ENCODE results near the gene AAR2. TPM values are rescaled to one million over a fixed set of nuclear protein-coding genes. Genes with fewer than 3 reads are reported as not detected.

The AAR2 gene
- total RNA-seq, 1 donor from 2014 or later: 51.4 TPM

DNA sequence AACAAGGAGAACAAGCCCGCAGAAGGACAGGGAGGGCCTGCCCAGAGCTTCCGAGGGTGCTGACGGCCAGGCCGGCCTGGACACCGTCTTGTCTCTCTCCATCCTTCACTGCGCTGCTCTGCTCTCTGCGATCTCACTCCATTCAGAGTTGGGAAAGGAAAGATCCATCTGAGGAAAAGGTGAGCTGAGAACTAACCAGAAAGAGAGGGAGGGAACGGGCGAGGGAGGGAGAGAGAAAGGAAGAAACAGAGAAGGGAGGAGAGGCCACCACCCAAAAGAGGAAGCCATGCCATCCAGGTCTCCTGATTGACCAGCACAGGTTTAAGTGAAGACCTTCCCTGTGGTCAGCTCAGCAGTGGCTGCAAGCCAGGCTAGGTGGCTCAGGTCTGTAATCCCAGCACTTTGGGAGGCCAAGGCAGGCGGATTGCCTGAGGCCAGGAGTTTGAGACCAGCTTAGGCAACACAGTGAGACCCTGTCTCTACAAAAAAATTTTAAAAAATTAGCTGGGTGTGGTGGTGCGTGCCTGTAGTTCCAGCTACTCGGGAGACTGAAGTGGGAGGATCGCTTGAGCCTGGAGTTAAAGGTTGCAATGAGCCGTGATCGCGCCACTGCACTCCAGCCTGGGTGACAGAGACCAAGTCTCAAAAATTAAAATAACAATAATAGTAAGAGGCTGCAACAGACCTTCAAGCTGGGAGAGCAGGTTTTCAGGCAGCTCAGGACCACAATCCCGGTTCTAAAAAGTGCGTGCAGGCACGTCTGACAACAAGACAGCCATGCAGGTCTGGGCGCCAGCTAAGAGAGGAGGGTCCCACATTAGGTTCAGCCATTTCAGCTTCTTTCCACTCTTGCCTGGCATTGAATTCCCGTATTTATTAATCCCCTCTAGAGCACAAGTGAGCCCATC is 35.6 kb downstream of the AAR2 start:
- DNase-seq (ENCODE audit: low spot score in 2 of 2): no peak
- no peaks in the 10 kb centered on the region for H3K4me1 ChIP-seq
- intact Hi-C loops (cut with DNase I): no loop called here
- H3K36me3 ChIP-seq: no peaks in the 10 kb centered on the region
- no peaks in the 10 kb centered on the region for H3K27me3 ChIP-seq
- H3K4me3 ChIP-seq: no peak overlapping the region
- TF ChIP-seq, protein P1, sequence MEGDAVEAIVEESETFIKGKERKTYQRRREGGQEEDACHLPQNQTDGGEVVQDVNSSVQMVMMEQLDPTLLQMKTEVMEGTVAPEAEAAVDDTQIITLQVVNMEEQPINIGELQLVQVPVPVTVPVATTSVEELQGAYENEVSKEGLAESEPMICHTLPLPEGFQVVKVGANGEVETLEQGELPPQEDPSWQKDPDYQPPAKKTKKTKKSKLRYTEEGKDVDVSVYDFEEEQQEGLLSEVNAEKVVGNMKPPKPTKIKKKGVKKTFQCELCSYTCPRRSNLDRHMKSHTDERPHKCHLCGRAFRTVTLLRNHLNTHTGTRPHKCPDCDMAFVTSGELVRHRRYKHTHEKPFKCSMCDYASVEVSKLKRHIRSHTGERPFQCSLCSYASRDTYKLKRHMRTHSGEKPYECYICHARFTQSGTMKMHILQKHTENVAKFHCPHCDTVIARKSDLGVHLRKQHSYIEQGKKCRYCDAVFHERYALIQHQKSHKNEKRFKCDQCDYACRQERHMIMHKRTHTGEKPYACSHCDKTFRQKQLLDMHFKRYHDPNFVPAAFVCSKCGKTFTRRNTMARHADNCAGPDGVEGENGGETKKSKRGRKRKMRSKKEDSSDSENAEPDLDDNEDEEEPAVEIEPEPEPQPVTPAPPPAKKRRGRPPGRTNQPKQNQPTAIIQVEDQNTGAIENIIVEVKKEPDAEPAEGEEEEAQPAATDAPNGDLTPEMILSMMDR (IDR thresholded peaks at IDR 0.05): no peak
- H3K27ac ChIP-seq: no peak overlapping the region
- no peaks in the 10 kb centered on the region for H3K9me3 ChIP-seq

DNA sequence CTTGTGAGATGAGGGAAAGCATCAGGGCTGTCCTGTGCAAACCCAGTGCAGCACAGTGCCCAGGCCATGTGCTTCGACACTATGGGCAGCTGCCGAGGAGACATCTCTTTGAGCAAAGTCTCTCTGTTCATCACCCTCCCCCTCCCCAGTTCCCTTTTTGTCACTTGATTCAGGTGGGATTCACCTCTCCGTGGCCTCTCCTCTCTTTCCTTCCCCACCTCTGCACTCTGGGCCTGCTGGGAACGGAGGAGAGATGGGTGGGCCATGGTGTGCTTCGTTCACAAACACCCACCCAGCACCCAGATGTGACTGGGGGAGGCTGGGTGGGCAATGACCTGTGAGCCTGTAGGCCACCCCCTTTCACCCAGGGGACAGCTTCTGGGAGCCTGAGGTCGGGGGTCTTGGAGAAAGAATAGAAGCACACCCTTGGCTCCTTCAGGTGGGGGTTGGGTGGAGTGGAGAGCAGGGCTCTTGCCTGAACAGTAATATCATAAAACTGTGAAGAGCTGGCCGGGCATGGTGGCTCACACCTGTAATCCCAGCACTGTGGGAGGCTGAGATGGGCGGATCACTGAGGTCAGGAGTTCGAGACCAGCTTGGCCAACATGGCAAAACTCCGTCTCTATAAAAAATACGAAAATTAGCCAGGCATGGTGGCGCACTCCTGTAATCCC is 36.4 kb downstream of the AAR2 start:
- no peaks in the 10 kb centered on the region for H3K9me3 ChIP-seq
- no peaks in the 10 kb centered on the region for H3K27me3 ChIP-seq
- H3K4me3 ChIP-seq: no peak overlapping the region
- intact Hi-C loops (cut with DNase I): no loop called here
- TF ChIP-seq, protein P1 (IDR thresholded peaks at IDR 0.05): no peak
- H3K36me3 ChIP-seq: no peaks in the 10 kb centered on the region
- no peak overlapping the region for H3K27ac ChIP-seq
- H3K4me1 ChIP-seq: no peaks in the 10 kb centered on the region
- no peak for DNase-seq (ENCODE audit: low spot score in 2 of 2)

DNA sequence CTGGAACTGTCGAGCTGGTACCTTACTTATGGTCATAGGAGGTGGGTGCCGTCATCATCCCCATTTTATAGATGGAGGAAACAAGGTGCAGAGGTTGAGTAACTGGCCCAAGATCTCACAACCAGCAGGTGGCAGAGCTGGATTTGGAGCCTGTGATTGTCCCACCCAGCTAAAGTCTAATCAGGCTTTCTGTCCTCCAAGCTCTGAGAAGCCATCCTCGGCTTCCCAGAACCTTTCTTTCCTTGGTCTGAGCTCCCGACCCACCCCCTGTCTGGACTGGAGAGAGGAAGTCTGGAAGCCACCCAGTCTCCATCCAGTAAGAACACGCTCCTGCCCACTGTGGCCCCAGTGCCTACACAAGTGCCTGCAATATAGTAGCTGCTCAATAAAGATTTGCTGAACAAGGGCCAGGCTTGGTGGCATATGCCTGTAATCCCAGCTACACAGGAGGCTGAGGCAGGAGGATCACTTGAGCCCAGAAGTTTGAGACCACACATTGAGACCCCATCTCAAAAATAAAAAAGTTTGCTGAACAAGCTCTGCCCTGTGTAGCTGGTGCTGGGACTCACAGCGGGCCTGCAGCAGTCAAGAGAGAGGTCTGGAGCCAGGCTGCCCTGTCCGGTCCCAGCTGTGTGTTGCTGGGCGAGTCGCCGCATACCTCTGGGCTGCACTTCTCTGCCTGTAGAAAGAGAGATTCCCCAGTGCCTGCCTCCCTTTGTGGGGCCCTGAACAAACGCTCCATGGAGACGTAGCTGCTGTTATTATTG is 37.3 kb downstream of the AAR2 start:
- TF ChIP-seq, protein P1 (IDR thresholded peaks at IDR 0.05): peak in 1 of 3 experiments; percentile 22
- Histone ChIP-seq H3K27me3 (no peaks in the 10 kb centered on the region), H3K36me3 (no peaks in the 10 kb centered on the region), H3K4me1 (no peaks in the 10 kb centered on the region), H3K9me3 (no peaks in the 10 kb centered on the region), H3K4me3 (no peak overlapping the region), H3K27ac (no peak overlapping the region)
- DNase-seq (ENCODE audit: low spot score in 2 of 2): no peak
- intact Hi-C loops (cut with DNase I): no loop called here

DNA sequence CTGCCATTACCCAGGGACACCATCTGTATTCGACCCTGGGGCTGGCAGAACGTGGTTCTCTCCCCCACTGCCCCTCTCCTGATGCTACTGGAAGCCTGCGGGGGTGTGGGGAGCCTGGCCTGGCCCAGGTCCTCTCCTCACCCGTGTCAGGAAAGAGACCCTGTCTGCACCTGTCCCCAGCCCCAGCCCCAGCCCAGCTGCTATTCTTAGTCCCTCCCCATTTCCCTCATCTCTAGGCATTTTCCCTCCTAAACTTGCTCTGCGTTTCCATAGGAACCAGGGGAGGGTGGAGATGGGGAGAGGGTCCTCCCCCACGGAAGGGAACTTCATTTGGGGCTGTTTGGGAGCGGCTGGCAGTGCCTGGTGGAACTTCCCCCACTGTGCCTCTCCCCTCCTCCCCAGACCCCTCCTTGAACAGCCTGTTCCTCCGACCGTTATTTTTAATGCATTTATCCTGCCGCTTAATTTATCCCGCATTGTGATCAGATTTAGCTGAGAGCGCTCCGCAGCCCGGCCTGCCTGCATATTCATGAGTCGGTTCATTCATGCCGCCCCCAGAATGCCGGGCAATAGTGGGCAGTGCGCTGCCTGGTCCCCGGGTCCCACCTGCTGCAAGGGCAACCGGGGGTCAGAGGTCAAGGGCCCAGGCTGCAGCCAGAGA is 38.0 kb downstream of the AAR2 start:
- no peaks in the 10 kb centered on the region for H3K27me3 ChIP-seq
- H3K9me3 ChIP-seq: no peaks in the 10 kb centered on the region
- H3K4me1 ChIP-seq: no peaks in the 10 kb centered on the region
- no peak for DNase-seq (ENCODE audit: low spot score in 2 of 2)
- no peak overlapping the region for H3K4me3 ChIP-seq
- TF ChIP-seq, protein P1 (IDR thresholded peaks at IDR 0.05): no peak
- intact Hi-C loops (cut with DNase I): no loop called here
- no peak overlapping the region for H3K27ac ChIP-seq
- H3K36me3 ChIP-seq: no peaks in the 10 kb centered on the region

DNA sequence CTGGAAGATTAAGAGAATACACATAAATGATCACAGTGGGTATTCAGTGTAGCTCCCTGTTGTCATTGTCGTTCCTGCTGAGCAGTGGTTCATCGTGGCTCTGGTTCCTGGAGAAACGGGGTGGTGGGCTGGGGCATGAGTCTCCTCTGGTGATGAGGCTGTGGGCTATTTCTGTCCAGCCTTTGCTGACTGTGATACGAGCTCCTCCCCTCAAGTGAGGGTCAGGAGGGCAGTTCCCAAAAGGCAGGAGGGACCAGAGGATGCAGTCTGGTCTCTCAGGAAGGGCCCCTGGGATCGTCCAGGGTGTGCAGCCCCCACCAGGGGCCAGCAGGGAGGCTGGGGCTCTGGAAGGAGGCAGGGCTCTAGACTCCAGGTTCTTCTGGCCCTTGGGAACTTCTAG is 38.7 kb downstream of the AAR2 start:
- no peaks in the 10 kb centered on the region for H3K27me3 ChIP-seq
- TF ChIP-seq, protein P1 (IDR thresholded peaks at IDR 0.05): no peak
- H3K27ac ChIP-seq: no peak overlapping the region
- no peaks in the 10 kb centered on the region for H3K36me3 ChIP-seq
- no peaks in the 10 kb centered on the region for H3K9me3 ChIP-seq
- DNase-seq (ENCODE audit: low spot score in 2 of 2): no peak
- H3K4me1 ChIP-seq: no peaks in the 10 kb centered on the region
- intact Hi-C loops (cut with DNase I): no loop called here
- H3K4me3 ChIP-seq: no peak overlapping the region

Data from ascending aorta (tissue), 2 donors.